Prostate gland (tissue), 2 donors: Measurements from ENCODE around the gene ROR1. TPM values are rescaled to one million over a fixed set of nuclear protein-coding genes. Genes with fewer than 3 reads are reported as not detected.

Source experiments
- DNase-seq: peaks from one replicate; pipeline ENCODE4 v3.0.0-alpha.2; 2019; ENCODE audit warnings: low spot score
- H3K27ac ChIP-seq, 2 donors: fragments of 200-600 bp; sonication (generic); 2 replicates each; pipeline ENCODE4 v1.5.1; 2017 to 2019
- H3K27me3 ChIP-seq: fragments of 200-600 bp; sonication (generic); replicated peaks from 2 replicates; pipeline ENCODE4 v1.5.1; 2019; ENCODE audit not compliant: insufficient read depth
- H3K36me3 ChIP-seq, 2 donors: fragments of 200-600 bp; sonication (generic); 1 replicate in 1 of 2; 2 replicates in 1 of 2; pipeline versions ENCODE4 v1.5.1 to v1.8.1; 2017 to 2019
- H3K4me1 ChIP-seq: fragments of 200-600 bp; sonication (generic); replicated peaks from 2 replicates; pipeline ENCODE4 v1.5.1; 2019
- H3K4me3 ChIP-seq, 2 donors: fragments of 200-600 bp; sonication (generic); 2 replicates each; pipeline ENCODE4 v1.5.1; 2017 to 2019
- H3K9me3 ChIP-seq: fragments of 200-600 bp; sonication (generic); 2 replicates; pipeline ENCODE4 v1.5.1; 2017
- POLR2A ChIP-seq: fragments of 450-650 bp; IDR thresholded peaks from one replicate; pipeline ENCODE4 v1.6.1; 2016; ENCODE audit warnings: antibody characterized with exemption, mild to moderate bottlenecking
- POLR2AphosphoS5 ChIP-seq: sonication (generic); formaldehyde crosslinking; IDR thresholded peaks from one replicate; pipeline ENCODE4 v1.6.1; 2017; ENCODE audit warnings: antibody characterized with exemption
- WGBS: methylation state at CpG from one replicate; pipeline ENCODE4 v1.1.5; 2018; 5-methylcytosine and 5-hydroxymethylcytosine counted together
- intact Hi-C: fragments of 100-400 bp; cut with DNase I; formaldehyde crosslinking; loops from one replicate; pipeline ENCODE4 v1.14.2; 2022
- total RNA-seq, 2 donors: library from RNA; depleted of rRNA; stranded (reverse); fragments of >200 nt; gene quantifications; one replicate each; pipeline ENCODE4 v1.1.0, GENCODE V29; 2016
- TF ChIP-seq, protein P1 (sequence below), 4 experiments: fragments of 200-600 bp in 2 of 4; fragments of 450-650 bp in 2 of 4; sonication (generic) in 2 of 4; IDR thresholded peaks; 1 replicate in 3 of 4; 2 replicates in 1 of 4; pipeline ENCODE4 v1.5.1; 2016 to 2019; ENCODE audit warnings: antibody characterized with exemption in 4 of 4, mild to moderate bottlenecking in 2 of 4, moderate library complexity in 2 of 4

Gene ROR1
- total RNA-seq, 2 donors from 2014 or later: 7.3 to 11.1 TPM

DNA sequence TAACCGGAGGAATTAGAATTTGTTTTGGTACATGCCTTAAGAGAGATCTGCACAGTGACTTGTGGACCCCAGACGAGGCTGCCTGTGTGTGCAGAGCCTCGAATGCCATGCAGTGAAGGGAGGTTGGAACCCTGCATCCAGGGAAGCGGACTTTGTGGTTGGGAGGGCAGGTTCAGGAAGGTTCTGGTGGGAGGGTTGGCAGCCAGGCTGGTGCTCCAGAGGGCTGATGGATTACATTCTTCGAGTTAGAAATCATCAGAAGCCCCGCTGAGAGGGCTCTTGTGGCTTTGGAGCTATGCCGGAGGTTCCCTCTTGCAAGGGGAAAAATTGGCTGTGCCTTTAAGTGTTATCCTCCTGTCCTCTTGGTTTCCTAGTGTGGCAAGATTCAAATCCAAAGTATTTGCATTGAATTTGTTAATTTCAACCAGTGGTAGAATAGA, 21.1 kb downstream of the ROR1 start:
- no peak for DNase-seq
- no peaks in the 10 kb centered on the region for H3K27me3 ChIP-seq

DNA sequence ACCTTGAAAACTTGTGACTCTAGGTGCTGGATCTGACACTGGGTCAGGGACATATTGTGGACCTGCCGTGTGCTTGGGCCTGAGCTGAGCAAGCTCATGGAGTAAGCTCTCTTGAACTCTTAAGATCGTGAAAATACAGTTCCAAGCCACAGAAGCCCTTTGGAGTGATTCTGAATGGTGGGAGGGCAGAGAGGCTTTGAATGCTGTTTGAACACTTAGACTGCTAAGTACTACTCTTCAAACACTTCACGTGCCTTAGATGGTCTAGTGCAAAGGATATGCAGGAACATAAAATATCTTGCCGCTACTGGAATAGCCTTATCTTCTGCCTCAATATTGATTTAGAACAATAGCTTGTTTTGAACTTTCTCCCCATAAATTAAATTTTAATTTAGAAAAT, 21.6 kb downstream of the ROR1 start:
- H3K4me3 ChIP-seq: no peak overlapping the region
- no peaks in the 10 kb centered on the region for H3K4me1 ChIP-seq
- TF ChIP-seq POLR2A (no peak), POLR2AphosphoS5 (no peak)
- TF ChIP-seq, protein P1, sequence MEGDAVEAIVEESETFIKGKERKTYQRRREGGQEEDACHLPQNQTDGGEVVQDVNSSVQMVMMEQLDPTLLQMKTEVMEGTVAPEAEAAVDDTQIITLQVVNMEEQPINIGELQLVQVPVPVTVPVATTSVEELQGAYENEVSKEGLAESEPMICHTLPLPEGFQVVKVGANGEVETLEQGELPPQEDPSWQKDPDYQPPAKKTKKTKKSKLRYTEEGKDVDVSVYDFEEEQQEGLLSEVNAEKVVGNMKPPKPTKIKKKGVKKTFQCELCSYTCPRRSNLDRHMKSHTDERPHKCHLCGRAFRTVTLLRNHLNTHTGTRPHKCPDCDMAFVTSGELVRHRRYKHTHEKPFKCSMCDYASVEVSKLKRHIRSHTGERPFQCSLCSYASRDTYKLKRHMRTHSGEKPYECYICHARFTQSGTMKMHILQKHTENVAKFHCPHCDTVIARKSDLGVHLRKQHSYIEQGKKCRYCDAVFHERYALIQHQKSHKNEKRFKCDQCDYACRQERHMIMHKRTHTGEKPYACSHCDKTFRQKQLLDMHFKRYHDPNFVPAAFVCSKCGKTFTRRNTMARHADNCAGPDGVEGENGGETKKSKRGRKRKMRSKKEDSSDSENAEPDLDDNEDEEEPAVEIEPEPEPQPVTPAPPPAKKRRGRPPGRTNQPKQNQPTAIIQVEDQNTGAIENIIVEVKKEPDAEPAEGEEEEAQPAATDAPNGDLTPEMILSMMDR (IDR thresholded peaks at IDR 0.05): no peak
- WGBS: 59% methylated on average over 4 of the region's 4 CpGs
- no peaks in the 10 kb centered on the region for H3K27me3 ChIP-seq
- DNase-seq: no peak
- intact Hi-C loops: no loop called here
- H3K27ac ChIP-seq: no peak overlapping the region
- no peaks in the 10 kb centered on the region for H3K36me3 ChIP-seq
- H3K9me3 ChIP-seq: no peaks in the 10 kb centered on the region

More for the DNA sequence above, 21.1 kb downstream of the ROR1 start:
- intact Hi-C loops: no loop called here
- H3K27ac ChIP-seq: no peak overlapping the region
- H3K4me3 ChIP-seq: no peak overlapping the region
- WGBS: 85% methylated on average over 7 of the region's 7 CpGs
- H3K9me3 ChIP-seq: no peaks in the 10 kb centered on the region
- no peaks in the 10 kb centered on the region for H3K4me1 ChIP-seq
- no peak for TF ChIP-seq POLR2AphosphoS5
- H3K36me3 ChIP-seq: no peaks in the 10 kb centered on the region

DNA sequence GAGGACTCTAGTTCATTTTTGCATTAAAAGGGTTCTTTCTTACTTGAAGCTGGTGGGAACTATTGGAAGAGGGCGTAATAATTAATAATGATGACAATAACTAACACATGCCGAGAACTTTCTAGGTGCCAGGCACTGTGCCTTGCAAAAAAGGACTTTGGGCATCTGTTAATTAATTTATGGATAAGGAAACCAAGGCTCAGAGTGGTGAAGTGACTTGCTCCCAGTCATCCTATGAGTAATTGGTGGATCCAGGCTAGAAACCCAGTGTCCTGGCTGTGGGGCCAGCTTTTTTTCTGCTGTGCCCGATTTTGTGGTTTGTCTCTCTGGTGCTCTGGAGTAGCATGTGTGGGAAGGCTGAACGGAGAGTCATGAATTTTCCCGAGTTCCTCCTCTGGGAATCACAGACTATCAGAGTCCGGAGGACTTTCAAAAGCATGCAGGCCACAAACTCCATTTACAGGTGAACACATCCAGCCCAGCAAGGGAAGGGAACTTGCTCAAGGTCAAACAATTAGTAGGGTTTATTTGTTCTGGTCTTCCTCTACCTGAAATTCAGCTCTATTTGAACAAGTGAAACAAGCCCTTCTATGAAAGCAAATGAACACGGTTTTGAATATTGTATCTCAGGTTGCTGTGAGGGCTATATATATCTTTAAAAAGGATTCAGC, 23.4 kb downstream of the ROR1 start:
- Histone ChIP-seq H3K4me1 (no peaks in the 10 kb centered on the region), H3K4me3 (no peak overlapping the region), H3K27ac (no peak overlapping the region), H3K9me3 (no peaks in the 10 kb centered on the region), H3K27me3 (no peaks in the 10 kb centered on the region), H3K36me3 (no peaks in the 10 kb centered on the region)
- DNase-seq: no peak
- 85% methylated on average over 7 of the region's 7 CpGs for WGBS
- TF ChIP-seq, protein P1 (IDR thresholded peaks at IDR 0.05): no peak
- TF ChIP-seq POLR2A (no peak), POLR2AphosphoS5 (no peak)
- intact Hi-C loops: no loop called here

DNA sequence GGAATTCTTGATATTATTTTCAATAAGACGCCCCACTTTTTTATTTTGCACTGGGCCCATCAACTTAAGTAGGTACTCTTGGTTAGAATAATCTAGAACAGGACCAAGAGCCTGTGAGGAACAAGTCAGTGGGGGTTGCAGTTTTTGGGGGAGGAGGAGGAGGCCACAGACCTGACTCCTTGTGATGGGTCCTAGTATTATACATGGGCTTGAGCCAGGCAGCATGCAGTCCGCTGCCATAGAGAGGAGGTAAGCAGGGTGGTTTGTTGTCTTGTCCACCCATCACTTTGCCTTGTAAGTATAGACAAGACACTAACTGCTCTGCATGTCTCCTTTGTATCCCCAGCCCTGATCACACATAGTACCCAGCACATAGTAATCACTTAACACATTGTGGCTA, 24.5 kb downstream of the ROR1 start:
- Histone ChIP-seq H3K36me3 (no peaks in the 10 kb centered on the region), H3K4me1 (no peaks in the 10 kb centered on the region), H3K27me3 (no peaks in the 10 kb centered on the region), H3K4me3 (no peak overlapping the region), H3K9me3 (no peaks in the 10 kb centered on the region), H3K27ac (no peak overlapping the region)
- intact Hi-C loops: no loop called here
- no peak for DNase-seq
- WGBS: 95% methylated on average over 2 of the region's 2 CpGs
- TF ChIP-seq, protein P1 (IDR thresholded peaks at IDR 0.05): no peak
- TF ChIP-seq POLR2AphosphoS5 (no peak), POLR2A (no peak)

DNA sequence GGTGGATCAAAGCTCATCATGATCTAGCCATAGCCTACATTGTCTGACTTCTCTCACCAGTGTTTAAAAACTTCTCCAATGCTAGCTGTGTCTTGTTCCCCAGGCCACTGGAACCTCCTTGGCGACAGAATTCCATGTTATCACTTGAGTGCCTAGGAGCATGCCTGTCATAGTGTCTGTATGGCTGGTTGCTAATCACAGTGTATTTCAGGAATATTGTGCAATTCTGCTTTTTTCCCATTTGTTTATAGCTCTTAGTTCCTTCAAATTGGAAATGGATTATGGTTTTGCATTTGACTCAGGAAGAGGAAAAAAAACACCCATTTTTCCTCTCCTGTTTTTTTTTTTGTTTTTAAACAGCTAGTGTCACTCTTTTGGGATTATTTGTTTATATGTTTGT, 25.5 kb downstream of the ROR1 start:
- Histone ChIP-seq H3K4me3 (no peak overlapping the region), H3K27ac (no peak overlapping the region), H3K4me1 (no peaks in the 10 kb centered on the region), H3K9me3 (no peaks in the 10 kb centered on the region), H3K27me3 (no peaks in the 10 kb centered on the region), H3K36me3 (no peaks in the 10 kb centered on the region)
- no peak for DNase-seq
- intact Hi-C loops: no loop called here
- TF ChIP-seq POLR2A (no peak), POLR2AphosphoS5 (no peak)
- TF ChIP-seq, protein P1 (IDR thresholded peaks at IDR 0.05): no peak
- WGBS: 83% methylated on average over 1 of the region's 1 CpG
